Brain pericyte (primary cell): Measurements from ENCODE around the gene FCER2.
"Not testable (repeated sequence)": the region's sequence is repeated elsewhere in the genome, so short reads cannot be mapped to it uniquely, and the experiment has no call there.

Experiments
- DNase-seq: peaks from one replicate; pipeline ENCODE4 v3.0.0-alpha.2; 2012; ENCODE audit warnings: low read depth, low spot score

FCER2 gene

DNA sequence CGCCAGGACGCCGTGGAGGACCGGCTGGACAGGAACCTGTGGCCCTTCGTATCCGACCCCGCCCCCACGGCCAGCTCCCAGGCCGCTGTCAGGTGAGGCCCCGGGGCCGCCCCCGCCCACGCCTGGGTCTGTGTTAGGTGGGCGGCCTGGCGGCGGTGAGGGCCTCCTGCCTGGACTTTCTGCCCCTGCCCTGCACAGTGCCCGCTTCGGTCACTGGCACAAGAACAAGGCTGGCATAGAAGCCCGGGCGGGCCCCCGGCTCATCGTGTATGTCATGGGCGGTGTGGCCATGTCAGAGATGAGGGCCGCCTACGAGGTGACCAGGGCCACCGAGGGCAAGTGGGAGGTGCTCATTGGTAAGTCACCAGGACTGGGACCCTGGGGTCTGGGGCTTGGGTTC lies 54.8 kb downstream of the FCER2 start:
- DNase-seq, result no peak

DNA sequence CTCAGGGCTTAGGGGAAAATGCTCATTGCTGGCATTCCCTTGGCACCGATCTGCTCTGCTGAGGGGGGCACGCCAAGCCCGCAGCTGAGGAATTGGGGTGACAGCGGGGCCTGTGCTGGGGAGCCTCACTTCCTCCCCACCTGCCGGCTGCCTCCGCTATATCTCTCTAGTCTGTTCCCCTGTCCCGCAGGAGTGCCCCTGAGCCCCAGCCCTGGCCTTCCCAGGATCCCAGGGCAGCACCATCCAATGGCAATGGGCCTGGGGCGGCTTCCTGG lies 55.6 kb downstream of the FCER2 start:
- DNase-seq, result no peak

DNA sequence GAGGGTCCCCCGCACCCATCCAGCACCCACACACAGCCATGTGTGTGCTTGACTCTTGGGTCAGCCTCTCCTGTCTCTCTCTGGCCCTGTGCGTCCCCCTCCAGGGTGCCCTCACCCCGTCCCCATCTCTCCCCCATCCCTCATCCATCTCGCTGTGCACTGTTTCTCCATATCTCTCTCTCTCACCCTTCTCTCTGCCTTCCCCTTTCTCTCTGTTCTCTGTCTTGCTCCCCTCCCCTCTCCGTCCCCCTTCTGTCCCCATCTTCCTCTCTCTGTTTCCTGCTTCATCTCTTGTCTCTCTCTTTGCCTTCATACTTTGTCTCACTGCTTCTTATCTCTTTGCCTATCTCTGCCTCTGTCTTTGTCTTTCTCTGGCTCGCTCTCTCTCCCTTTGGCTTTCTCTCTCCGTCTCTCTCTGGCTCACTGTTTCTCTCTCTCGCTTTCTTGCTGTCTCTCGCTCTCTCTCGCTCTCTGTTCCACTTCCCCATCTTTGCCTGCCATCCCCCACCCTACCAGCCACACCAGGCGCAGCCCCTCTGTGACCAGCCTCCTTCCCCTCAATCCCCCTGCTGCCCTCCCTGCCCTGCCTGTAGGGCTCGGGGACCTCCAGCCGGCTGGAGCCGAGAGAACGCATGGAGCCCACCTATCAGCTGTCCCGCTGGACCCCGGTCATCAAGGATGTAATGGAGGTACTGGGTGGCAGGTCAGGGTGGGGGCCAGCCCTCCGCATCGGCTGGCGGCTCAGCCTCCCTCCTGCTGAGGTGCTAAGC lies 56.1 kb downstream of the FCER2 start:
- no peak for DNase-seq

DNA sequence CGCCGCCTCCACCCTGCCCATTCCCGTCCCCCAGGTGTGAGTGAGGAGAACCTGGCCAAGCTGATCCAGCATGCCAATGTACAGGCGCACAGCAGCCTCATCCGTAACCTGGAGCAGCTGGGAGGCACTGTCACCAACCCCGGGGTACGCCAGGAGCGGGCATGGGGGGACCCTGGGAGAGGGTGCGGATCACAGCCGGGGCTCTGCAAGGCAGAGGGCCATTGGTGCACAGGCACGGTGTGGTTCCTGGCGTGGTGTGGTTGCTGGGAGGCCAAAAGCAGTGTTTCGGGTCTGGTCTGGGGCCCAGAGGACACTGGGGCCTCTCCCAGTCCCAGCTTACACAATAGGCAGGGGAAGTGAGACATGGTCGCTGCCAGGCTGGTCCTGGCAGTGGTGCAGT lies 56.8 kb downstream of the FCER2 start:
- DNase-seq, result no peak

DNA sequence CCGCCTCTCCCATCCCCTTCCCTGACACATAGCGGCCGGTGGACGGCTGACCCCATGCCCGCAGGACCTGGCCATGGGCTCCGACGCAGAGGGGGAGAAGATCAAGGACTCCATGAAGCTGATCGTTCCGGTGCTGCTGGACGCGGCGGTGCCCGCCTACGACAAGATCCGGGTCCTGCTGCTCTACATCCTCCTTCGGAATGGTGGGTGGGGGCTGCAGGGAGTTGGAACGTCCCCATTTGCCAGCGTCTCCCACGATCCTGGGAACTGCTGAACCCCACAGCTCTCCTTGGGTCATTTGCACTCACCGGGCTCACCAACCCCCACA lies 57.4 kb downstream of the FCER2 start:
- no peak for DNase-seq

DNA sequence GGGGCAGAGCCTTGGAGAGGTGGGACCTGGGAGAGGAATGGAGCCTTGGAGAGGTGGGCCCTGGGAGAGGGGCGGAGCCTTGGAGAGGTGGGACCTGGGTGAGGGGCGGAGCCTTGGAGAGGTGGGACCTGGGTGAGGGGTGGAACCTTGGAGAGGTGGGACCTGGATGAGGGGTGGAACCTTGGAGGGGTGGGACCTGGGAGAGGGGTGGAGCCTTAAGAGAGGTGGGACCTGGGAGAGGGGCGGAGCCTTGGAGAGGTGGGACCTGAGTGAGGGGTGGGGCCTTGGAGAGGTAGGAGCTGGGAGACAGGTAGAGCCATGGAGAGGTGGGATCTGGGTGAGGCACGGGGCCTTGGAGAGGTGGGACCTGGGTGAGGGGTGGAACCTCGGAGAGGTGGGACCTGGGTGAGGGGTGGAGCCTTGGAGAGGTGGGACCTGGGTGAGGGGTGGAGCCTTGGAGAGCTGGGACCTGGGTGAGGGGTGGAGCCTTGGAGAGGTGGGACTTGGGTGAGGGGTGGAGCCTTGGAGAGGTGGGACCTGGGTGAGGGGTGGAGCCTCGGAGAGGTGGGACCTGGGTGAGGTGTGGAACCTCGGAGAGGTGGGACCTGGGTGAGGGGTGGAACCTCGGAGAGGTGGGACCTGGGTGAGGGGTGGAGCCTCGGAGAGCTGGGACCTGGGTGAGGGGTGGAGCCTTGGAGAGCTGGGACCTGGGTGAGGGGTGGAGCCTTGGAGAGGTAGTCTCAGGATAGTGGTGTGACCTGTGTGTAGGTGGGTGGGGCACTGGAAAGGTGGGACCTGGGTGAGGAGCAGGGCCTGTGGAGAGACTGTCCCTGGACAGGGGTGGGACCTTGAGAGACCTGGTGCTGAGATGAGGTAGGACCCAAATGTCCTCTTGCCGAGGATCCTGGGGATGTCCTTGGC lies 58.0 kb downstream of the FCER2 start:
- DNase-seq, result not testable (repeated sequence)

DNA sequence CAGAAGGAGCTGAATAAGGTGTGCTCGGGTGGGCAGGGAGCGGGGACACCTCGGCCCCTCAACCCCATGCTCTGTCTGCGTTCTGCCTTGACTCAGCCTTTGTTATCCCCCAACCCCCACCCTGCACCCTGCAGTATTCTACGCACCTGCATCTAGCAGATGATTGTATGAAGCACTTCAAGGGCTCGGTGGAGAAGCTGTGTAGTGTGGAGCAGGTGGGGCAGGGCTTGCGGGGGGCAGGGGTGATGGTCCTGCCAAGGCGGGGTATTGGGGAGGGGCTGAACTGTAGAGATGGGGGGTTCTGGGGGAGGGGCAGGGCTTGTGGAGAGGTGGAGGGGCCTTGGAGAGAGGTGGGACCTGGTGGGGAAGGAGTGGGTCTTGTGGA lies 58.9 kb downstream of the FCER2 start:
- DNase-seq, result no peak

DNA sequence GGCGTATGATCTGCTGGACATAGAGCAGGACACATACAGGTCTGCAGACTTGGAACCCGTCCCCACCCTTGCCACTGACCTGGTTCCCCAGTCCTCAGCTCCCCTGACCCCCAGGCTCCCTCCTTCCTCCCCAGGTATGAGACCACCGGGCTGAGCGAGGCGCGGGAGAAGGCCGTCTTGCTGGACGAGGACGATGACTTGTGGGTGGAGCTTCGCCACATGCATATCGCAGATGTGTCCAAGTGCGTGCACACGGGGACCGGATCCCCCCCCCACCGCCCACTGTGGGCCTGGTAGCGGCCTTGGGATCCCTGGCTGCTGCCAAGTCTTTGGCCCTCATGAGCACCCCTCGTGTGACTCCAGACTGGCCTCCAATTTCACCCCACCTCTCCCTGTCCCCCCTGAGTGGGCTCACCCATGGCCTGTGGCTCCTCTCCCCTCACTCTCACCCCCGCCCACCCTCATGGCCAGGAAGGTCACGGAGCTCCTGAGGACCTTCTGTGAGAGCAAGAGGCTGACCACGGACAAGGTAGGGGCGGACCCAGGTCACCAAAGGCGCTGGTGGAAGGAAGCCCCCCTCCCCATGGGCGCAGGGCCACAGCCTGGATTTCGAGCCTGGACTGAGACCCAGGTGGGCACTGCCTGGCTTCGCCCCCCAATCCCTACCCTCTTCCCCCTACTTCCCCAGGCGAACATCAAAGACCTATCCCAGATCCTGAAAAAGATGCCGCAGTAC lies 59.5 kb downstream of the FCER2 start:
- DNase-seq, result no peak

DNA sequence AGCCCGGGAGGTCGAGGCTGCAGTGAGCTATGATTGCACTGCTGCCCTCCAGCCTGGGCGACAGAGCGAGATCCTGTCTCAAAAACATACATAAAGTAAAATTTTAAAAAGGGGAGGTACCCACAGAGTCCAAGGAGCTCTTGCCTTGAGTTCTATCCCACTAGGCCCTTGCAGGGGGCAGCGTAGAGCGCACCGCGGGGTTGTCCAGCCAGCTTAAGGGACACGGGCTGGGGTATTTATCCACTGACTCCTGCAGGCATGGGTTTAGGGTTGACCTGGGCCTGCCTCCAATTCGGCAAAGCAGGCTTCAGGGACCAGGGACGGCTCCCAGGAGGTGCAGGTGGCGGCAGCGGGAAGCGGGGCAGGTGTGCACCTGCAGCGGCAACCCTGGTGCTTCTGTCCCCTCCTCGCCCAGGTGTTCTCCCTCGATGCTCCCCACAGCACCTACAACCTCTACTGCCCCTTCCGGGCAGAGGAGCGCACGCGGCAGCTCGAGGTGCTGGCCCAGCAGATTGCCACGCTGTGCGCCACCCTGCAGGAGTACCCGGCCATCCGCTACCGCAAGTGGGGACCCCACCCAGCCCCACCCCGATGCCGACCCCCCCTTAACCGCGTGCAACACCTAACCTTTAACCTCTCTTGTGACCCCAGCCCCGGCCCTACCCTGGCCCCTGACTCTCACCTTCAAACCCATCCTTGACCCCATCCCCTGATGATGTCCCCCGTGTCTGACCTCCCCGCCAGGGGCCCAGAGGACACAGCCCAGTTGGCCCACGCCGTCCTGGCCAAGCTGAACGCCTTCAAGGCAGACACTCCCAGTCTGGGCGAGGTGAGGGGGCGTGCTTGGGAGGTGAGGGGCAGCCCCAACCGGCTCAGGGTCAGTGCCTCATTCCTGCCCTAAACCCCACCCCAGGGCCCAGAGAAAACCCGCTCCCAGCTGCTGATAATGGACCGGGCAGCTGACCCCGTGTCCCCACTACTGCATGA lies 60.3 kb downstream of the FCER2 start:
- no peak for DNase-seq

DNA sequence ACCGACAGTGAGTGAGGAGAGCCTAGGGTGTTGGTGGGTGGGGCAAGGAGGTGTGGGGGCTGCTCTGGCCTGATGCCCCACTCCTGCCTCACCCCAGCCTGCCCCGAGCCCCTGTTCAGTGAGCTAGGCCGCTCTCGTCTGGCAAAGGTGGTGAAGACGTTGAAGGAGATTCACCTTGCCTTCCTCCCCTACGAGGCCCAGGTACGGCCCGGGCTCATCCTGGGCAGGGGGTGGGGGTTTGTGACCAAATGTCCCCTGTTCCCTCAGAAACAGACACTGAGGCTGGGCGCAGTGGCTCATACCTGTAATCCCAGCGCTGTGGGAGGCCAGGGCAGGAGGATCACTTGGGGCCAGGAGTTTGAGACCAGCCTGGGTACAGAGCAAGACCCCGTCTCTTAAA lies 61.1 kb downstream of the FCER2 start:
- DNase-seq, result no peak

DNA sequence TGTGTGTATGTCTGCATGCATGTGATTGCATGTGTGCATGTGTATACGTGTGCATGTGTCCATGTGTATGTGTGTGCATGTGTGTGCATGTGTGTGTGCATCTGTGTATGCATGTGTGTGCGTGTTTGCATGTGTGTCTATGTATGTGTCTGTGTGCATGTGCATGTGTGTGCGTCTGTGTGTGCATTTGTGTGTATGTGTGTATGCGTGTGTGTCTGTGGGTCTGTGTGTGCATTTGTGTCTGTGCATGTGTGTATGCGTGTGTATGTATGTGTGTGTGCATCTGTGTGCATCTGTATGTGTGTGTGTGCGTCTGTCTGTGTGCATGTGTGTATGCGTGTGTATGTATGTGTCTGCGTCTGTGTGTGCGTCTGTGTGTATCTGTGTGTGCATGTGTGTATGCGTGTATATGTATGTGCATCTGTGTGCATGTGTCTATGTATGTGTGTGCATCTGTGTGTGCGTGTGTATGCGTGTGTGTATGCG lies 62.0 kb downstream of the FCER2 start:
- no peak for DNase-seq

DNA sequence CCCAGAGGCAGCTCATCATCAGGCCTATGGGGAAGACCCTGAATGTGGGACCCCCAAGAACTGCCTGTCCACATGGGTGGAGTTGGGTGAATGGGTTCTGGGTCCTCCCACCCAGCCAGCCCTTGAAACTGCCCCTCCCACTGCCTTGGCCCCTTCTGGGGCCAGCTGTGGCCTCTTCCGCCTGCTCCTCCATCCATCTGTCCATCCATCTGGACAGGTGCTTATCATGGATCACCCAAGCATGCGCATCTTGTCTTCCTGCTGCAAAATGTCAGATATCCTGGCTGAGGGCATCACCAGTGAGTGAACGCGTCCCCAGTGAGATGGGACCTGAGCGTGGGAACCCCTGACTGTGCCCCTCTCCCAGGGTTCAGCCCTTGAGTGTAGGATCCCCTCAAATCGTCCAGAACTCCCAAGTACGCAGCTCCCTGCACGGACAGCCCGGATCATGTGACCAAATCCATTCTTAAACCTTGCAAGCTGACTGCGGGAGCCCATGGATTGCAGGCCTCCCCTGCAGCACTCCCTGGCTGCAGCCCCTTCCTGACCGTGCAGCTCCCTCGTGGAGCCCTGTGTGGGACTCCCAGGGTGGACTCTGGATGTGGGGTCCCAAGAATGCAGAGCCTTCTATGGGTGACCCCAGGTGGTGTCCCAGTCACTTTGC lies 63.0 kb downstream of the FCER2 start:
- DNase-seq, result no peak
